ENCODE results near the gene COPE.

COPE gene

DNA sequence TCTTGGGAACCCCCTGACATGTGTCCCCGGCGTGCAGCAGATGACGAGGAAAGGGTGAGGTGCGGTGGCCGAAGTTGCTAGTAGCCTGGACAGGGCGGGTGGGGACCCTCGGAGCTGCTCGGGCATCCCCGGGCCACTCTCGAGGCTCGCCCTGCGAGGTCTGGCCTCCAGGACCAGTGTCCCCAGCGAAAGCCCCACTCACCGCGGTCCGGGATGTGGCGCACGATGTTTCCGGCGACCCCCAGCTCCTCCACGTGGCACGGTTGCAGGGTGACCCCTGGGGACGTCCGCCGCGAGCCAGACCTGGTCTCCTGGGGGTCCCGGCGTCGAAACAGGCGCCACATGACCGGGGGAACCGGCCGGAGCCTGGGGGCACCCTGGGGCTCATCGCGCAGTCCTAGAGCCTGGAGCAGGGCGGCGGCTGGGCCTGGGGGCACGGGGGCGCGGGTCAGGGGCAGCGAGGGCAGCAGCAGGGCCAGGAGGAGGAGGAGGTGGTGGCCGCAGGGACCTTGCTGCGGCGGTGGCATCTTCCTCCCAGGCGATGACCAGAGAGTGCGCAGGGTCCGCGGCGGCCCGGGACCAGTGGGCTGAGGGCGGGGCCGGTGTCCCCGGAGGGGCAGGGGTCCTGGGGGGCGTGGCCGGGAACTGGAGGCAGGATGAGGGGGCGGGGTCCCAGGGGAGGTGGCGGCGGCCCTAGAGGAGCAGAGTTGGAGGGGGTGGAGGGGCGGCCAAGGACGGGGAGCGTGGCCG, 49.2 kb downstream of the COPE start:
- DNase-seq (ENCODE audit: low read depth, low spot score) = no peak
- H3K27ac ChIP-seq = no peak overlapping the region

DNA sequence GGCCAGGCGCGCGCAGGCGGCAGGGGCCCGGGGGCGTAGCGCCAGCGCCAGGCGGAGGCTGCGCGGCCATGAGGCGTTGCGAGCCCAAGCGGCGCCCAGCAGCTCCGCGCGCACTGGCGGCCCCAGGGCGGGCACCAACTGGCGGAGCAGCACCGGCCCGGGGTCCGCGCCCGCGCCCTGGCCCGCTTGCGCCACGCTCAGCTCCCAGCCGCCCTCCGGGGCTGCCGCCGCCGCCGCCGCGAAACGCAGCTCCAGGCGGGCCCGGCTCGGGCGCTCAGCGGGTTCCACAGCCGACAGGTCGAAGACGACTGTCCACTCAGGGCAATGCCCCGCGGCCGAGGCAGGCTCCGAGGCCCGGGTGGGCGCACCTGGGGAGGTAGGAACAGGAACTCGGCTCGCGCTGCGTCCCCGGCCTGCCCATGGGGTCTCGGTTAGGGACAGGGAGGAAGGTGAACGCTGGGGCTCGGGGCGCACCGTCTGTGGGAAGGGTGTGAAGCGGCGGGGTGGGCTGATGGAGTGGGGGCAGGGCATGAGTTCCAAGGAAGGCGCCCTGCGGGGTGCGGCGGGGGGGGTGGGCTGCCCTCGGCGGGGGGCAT, 50.1 kb downstream of the COPE start:
- H3K27ac ChIP-seq = no peak overlapping the region
- no peak for DNase-seq (ENCODE audit: low read depth, low spot score)

DNA sequence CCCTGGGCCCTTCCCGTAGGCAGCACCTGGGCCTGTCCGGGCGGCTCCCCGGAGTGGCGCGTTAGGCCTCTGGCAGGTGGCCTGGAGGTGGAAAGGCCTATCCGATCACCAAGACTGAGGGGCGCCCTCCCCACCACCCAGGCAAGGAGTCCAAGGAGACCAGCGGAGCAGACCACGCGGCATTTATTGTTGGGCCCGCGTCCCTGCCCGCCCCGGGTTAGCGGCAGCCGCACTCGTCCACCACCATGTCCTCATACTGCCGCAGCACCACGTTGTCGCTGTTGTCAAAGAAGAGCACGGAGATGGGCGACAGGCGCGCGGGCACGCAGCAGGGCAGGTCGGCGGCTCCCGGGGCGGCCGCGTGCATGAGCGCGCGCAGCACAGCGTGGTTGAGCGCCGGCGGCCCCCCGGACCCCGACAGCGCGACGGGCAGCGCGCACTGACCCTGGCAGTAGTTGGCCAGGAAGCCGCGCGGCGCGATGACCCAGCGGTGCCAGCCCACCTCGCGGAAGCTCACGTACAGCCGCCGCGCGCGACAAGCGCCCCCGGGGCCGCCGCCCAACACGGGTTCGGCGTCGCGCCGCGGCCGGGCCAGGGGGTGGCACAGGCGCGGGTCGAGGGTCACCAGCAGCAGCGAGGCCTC, 50.7 kb downstream of the COPE start:
- no peak for DNase-seq (ENCODE audit: low read depth, low spot score)
- no peak overlapping the region for H3K27ac ChIP-seq

DNA sequence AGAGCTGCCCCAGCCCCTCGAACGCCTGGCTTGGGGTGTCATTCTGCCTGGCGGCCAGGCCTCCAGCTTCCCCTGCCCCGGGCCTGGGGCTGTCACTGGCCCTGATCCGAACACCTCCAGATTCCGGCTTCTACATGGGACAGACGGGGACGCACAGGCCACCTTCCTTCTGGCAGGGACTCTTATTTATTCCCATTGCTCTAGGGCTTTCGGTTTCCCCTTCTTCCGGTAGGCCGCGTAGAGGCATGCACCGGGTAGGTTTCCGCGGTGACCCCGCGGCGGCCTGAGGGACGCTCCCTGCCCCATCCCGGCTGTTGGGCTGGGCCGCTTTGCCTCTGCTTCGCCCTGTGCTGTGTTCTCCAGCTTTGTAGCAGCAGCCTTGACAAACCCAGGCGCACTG, 51.4 kb downstream of the COPE start:
- no peak overlapping the region for H3K27ac ChIP-seq
- no peak for DNase-seq (ENCODE audit: low read depth, low spot score)

DNA sequence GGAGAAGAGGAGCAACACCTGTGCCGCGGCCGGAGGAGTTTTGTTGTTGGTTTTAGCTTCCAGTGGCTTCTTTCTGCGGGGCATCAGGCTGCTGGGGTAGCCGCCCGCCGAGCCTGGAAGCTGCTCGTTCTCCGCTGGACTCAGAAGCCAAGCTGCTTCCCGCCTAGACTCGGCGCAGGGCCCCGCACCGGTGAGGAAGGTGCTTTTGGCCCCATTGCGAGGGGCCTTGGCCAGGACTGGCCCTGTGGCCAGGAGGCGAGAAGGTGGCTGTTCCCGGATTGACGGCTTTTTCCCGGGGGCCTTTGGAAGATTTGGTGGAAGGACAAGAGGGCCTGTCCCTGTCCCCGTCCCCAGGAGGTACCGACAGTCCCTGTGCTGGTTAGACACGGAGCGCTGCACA, 52.0 kb downstream of the COPE start:
- no peak for DNase-seq (ENCODE audit: low read depth, low spot score)
- H3K27ac ChIP-seq = no peak overlapping the region

DNA sequence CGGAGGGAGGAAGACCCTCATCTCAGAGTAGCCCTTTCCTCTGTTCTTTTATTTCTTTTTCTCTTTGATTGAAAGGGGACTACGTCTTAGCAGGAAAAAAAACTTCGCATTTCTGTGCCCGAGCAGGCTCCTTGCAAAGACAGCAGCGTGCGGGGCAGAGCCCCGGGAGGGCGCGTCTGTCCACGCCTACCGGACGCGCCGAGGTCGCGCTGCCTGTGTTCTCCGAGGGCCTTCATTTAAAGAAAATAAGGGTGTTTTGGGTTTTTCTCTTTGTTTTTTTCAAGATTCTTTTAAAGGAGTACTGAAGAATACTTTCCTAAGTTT, 52.4 kb downstream of the COPE start:
- no peak overlapping the region for H3K27ac ChIP-seq
- no peak for DNase-seq (ENCODE audit: low read depth, low spot score)

DNA sequence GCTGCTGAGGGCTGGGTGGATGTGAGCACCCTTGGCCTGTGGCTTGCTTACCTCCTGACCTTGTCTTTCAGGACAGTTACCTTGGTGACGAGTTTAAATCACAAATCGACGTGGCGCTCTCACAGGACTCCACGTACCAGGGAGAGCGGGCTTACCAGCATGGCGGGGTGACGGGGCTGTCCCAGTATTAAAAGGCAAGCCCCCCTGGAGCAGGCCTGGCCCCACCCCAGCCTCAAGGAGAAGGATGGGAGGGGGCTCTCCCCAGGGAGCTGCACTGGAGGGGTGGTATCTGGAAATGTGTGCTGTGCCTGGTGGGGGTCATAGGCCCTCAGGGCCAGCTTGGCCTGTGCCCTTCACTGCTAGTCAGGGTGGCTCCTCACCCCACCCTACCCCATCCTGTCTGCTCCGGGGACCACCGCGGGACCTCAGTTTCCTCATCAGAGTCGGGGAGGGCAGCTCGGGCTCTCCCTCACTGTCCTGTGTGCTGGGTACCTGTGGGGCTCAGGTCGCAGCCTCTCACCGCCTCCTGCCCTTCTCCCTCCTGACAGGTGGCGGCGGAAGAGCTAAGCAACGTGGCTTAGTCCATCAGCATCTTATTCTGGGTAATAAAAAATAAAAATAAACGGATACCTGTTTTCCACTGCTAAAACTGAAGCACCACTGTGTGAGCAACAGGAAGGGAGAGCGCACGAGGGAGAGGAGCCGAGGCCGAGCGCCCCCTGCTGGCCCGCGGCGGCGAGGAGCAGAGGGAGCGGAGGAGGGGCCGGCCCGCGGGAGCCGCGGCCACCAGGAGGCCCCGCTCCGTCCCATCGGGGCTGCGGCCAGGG, 53.0 kb downstream of the COPE start:
- no peak for DNase-seq (ENCODE audit: low read depth, low spot score)
- no peak overlapping the region for H3K27ac ChIP-seq

DNA sequence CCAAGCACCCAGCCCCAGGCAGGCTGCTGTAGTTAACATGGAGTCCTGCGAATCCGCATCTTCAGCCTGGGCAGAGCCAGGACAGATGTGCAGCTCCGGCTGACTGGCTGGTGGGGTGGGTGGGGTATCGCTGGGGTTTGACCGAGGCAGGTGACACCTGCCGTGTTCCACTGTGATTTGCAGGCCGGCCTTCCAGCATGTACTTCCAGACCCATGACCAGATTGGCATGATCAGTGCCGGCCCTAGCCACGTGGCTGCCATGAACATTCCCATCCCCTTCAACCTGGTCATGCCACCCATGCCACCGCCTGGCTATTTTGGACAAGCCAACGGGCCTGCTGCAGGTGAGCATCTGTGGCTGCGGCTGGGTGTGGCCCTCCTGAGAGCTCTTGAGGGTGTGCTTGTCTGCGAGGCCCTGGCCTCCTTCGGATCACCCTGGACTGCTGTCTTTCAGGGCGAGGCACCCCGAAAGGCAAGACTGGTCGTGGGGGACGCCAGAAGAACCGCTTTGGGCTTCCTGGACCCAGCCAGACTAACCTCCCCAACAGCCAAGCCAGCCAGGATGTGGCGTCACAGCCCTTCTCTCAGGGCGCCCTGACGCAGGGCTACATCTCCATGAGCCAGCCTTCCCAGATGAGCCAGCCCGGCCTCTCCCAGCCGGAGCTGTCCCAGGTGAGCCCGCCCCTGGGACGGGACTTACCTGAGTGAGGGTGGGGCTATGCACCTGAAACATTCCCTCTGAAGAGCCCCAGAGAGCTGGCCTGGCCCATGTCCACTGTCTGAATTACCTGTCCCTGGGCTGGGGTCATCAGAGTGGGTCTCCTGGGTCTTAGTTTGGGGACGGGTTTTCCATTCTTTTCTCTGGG, 53.8 kb downstream of the COPE start:
- H3K27ac ChIP-seq = no peak overlapping the region

DNA sequence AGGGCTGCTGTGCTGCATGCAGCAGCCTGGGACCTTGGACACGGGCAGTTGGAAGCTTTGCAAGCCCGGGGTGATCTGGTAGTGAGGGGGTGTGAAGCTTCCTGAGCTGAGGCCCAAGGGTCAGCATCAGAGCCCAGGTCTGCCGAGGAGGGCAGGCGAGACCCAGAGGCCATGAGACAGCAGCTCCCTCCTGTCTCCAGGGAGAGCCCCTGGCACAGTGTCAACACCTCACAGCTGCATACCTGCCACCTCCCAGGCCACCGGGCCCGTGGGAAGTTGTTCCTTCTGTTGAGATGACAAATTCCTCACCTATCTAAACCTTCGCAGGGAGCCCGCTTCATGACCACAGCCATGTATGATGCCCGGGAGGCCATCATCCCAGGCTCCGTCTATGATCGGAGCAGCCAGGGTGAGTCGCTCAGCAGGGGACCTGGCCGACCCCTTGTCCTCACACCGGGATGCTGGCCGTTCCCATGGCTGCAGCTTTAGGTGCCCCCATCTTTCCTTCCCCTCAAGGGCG, 55.3 kb downstream of the COPE start:
- H3K27ac ChIP-seq = no peak overlapping the region
- no peak for DNase-seq (ENCODE audit: low read depth, low spot score)

More for the DNA sequence above, 53.8 kb downstream of the COPE start:
- DNase-seq (ENCODE audit: low read depth, low spot score) = no peak

DNA sequence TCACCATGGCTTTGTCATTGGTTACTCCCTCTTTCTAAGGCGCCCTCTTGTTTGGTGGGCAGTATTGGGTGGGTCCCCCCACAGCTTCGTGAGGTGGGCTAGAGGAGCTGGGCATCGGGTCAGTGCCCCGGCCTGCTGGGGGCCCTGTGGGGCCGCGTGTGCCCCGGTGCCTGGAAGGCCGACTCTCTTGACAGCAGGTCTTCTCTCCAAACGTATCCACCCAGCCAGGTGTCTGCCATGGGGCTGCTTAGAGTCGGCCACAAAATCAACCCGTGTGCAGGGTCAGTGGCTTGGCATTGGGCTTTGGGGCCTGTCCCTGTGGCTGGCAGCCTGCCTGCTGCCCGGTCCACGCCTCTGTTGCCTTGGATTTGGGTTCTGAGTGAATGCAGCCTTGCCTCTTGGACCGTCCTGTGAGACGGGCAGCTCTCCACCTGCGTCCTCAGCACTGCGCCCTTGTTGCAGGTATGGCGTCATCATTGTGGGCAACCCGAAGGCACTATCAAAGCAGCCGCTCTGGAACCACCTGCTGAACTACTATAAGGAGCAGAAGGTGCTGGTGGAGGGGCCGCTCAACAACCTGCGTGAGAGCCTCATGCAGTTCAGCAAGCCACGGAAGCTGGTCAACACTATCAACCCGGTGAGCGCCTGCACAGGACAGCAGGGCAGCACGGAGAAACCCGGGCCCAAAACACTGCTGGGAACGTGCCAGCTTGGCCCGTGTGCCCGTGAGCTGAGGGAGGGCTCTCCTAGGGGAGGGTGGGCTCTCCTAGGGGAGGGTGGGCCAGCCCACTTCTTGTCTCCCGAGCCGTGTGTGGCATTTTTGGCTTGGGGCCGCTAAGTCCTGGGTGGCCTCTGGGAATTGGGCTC, 56.0 kb downstream of the COPE start:
- DNase-seq (ENCODE audit: low read depth, low spot score) = no peak
- H3K27ac ChIP-seq = no peak overlapping the region

DNA sequence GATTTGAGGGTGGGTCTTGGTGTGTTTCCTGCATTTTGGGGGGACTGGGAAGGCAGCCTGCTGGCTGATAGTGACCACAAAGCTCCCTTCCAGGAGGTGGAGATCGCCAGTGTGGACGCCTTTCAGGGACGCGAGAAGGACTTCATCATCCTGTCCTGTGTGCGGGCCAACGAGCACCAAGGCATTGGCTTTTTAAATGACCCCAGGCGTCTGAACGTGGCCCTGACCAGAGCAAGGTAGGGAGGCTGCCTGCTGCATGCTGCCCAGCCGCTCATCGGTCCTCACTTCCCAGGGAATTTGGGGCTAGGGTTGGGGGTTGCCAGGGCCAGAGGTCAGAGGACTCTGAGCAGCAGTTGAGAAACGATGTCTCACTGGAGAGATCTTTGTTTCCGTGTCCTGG, 57.3 kb downstream of the COPE start:
- no peak overlapping the region for H3K27ac ChIP-seq
- DNase-seq (ENCODE audit: low read depth, low spot score) = no peak

DNA sequence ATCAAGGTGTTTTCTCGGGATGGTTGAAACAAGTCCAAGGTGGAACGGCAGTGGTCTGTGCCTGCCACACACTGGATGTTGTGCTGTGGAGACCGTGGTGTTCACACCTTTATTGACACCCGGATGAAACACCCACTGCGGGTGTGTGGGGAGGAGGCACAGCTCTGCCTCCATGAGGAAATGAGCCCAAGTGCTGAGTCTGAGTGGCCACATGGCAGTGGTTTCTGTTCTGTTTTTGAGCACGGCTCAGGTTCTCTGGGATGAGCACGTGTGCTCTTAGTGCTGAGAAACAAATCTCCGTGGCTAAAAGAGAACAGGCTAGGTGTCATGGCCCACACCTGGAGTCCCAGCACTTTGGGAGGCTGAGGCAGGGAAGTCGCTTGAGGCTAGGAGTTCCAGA, 58.0 kb downstream of the COPE start:
- no peak for DNase-seq (ENCODE audit: low read depth, low spot score)
- no peak overlapping the region for H3K27ac ChIP-seq

DNA sequence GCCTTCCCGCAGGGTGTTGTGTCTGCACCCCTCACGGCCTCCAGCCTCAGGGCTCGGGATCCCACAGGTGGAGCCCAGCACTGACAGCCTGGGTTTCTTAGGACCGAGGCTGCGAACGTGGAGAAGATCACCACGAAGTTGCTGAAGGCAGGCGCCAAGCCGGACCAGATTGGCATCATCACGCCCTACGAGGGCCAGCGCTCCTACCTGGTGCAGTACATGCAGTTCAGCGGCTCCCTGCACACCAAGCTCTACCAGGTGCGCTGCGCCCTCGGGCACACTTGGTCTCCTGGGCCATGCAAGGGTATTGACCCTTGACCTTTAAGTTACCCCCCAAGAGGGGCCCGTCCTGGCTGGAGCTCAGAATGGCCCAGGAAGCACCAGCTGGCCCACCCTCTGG, 58.5 kb downstream of the COPE start:
- DNase-seq (ENCODE audit: low read depth, low spot score) = no peak
- no peak overlapping the region for H3K27ac ChIP-seq

DNA sequence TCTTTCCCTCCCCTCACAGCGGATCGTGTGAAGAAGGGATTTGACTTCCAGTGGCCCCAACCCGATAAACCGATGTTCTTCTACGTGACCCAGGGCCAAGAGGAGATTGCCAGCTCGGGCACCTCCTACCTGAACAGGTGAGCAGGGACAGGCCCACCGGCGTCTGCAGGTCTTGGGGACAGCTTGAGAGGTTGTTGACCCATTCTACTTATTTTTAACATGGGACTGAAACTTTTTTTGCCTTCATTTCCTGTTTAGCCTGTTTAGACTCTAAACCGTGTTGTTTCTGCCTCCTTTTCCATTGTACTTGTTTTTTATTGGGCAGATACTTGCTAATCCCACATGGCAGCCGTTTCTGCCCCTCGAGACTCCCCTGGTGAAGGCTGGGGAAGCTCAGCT, 58.9 kb downstream of the COPE start:
- no peak for DNase-seq (ENCODE audit: low read depth, low spot score)
- H3K27ac ChIP-seq = no peak overlapping the region

DNA sequence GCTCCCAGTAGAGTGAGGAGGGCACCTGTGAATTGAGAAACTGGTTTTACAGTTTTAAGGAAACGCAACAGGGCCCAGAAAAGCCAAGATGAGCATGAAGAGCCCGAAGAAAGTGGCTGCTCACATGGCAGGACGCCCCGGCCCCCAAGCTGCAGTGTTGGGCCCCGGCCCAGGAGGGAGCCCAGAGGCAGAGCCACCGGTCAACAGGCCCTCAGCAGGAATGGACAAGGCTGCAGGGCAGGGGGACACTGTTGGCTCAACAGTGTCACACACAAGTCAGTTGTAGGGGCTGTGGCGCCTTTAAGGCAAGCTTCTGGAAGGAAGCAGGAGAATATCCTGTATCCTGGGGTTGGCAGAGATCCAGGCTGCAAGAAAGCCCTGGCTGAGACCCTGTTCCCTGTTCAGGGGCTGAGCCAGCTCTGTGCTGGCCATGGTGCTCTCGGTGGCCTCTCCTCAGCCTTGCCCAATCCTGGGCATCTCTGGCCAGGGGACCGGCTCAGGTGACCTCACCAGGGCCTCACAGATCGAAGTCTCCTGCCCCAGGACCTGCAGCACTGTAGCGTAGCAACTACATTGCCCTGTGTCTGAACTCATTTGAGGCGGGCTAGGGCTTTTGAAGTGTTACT, 59.4 kb downstream of the COPE start:
- H3K27ac ChIP-seq = no peak overlapping the region
- no peak for DNase-seq (ENCODE audit: low read depth, low spot score)

DNA sequence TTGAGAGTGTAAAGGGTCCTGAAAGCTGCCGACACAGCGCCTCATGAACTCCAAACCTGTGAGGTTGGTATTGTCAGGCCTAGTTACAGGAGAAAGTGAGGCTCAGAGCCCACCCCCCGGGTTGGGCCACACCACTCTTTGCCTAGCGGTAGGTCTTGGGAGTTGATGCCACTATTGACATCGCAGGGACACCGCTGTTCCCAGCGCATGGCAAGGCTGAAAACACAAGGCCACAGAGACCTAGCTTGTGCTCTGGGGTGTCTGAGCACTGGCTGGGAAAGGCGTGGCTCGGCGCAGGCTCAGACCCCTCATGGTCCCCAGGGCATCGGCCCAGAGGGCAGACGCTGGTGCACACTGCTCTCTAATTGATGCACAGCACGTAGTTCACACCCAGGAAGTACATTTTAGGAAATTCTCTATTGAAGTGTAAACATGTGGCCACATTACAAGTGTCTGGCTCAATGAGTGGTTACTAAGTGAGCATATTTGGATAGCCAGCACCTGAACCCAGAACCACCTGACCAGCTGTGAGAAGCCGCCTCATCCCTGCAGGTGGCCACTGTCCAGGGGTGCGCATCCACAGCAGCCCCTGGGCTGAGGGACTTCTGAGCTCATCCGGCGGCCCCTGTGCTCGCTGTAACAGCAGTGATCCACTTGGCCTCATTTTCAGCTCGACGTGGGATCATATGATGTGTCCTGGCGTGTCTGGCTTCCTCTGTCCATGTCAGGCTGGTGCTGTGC, 60.1 kb downstream of the COPE start:
- no peak for DNase-seq (ENCODE audit: low read depth, low spot score)

DNA sequence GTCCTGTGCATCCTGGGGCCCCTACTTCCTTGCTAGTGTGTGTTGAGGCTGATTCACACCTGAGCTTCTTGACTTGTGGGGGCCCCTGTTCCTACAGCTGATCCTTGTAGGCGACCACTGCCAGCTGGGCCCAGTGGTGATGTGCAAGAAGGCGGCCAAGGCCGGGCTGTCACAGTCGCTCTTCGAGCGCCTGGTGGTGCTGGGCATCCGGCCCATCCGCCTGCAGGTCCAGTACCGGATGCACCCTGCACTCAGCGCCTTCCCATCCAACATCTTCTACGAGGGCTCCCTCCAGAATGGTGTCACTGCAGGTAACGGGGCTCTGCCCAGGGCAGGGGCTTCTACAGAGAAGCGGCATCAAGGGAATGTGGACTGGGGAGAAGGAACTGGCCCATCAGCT, 62.0 kb downstream of the COPE start:
- no peak overlapping the region for H3K27ac ChIP-seq
- no peak for DNase-seq (ENCODE audit: low read depth, low spot score)

More for the DNA sequence above, 60.1 kb downstream of the COPE start:
- no peak overlapping the region for H3K27ac ChIP-seq

Data from epithelial cell of prostate (primary cell).